Hepatocyte (in vitro differentiated cells): ENCODE results near the gene GRID1. TPM values are rescaled to one million over a fixed set of nuclear protein-coding genes. Genes with fewer than 3 reads are reported as not detected.

Experiments used
- DNase-seq: peaks from one replicate; pipeline ENCODE4 v3.0.0-alpha.2; 2016; ENCODE audit warnings: low spot score
- H2AFZ ChIP-seq: fragments of 200-600 bp; sonication (generic); 2 replicates; pipeline ENCODE4 v1.6.0; 2016; ENCODE audit warnings: antibody characterized with exemption, mild to moderate bottlenecking
- H3K27ac ChIP-seq: fragments of 200-600 bp; sonication (generic); 2 replicates; pipeline ENCODE4 v1.5.1; 2016; ENCODE audit warnings: mild to moderate bottlenecking
- H3K27me3 ChIP-seq: fragments of 200-600 bp; sonication (generic); 2 replicates; pipeline ENCODE4 v1.6.1; 2016
- H3K36me3 ChIP-seq: fragments of 200-600 bp; sonication (generic); replicated peaks from 2 replicates; pipeline ENCODE4 v1.5.1; 2016; ENCODE audit warnings: low read depth; ENCODE audit not compliant: insufficient read depth
- H3K4me1 ChIP-seq: fragments of 200-600 bp; sonication (generic); 2 replicates; pipeline ENCODE4 v1.5.1; 2016; ENCODE audit warnings: mild to moderate bottlenecking, moderate library complexity; ENCODE audit not compliant: insufficient read depth
- H3K4me2 ChIP-seq: fragments of 200-600 bp; sonication (generic); 2 replicates; pipeline ENCODE4 v1.6.0; 2016
- H3K4me3 ChIP-seq: fragments of 200-600 bp; sonication (generic); 2 replicates; pipeline ENCODE4 v1.5.1; 2016; ENCODE audit warnings: mild to moderate bottlenecking
- H3K79me2 ChIP-seq: fragments of 200-600 bp; sonication (generic); 2 replicates; pipeline ENCODE4 v1.6.0; 2017; ENCODE audit warnings: mild to moderate bottlenecking
- H3K9me2 ChIP-seq: fragments of 200-600 bp; sonication (generic); replicated peaks from 2 replicates; pipeline ENCODE4 v1.6.0; 2017; ENCODE audit warnings: mild to moderate bottlenecking; ENCODE audit not compliant: insufficient read depth
- H3K9me3 ChIP-seq: fragments of 200-600 bp; sonication (generic); 2 replicates; pipeline ENCODE4 v1.5.1; 2016; ENCODE audit warnings: low read depth, mild to moderate bottlenecking
- H4K20me1 ChIP-seq: fragments of 200-600 bp; sonication (generic); 2 replicates; pipeline ENCODE4 v1.6.0; 2016; ENCODE audit warnings: mild to moderate bottlenecking; ENCODE audit not compliant: insufficient read depth, poor library complexity, severe bottlenecking
- CTCF ChIP-seq: fragments of 200-600 bp; sonication (generic); IDR thresholded peaks from 2 replicates; pipeline ENCODE4 v1.5.1; 2016; ENCODE audit warnings: antibody characterized with exemption, mild to moderate bottlenecking; ENCODE audit not compliant: poor library complexity
- EZH2 ChIP-seq: fragments of 200-600 bp; sonication (generic); IDR thresholded peaks from 2 replicates; pipeline ENCODE4 v1.6.1; 2016; ENCODE audit warnings: antibody characterized with exemption, mild to moderate bottlenecking, borderline replicate concordance
- EZH2phosphoT487 ChIP-seq: fragments of 200-600 bp; sonication (generic); IDR thresholded peaks from one replicate; pipeline ENCODE4 v1.6.1; 2018; ENCODE audit warnings: antibody characterized with exemption, mild to moderate bottlenecking, low read depth, moderate library complexity; ENCODE audit not compliant: unreplicated experiment, severe bottlenecking
- WGBS: methylation state at CpG from one replicate; pipeline ENCODE4 v1.1.6; 2016; ENCODE audit warnings: low lambda C conversion rate; ENCODE audit errors: missing lambda C conversion rate; 5-methylcytosine and 5-hydroxymethylcytosine counted together
- polyA plus RNA-seq: library from polyadenylated mRNA; unstranded; fragments of >200 nt; fragmentation: Nextera tagmentation; extraction: Ambion mirVana; gene quantifications from 2 replicates; pipeline ENCODE4 v1.2.1, GENCODE V29; 2016
- total RNA-seq: library from RNA; depleted of rRNA; stranded (reverse); fragments of >200 nt; gene quantifications from 2 replicates; pipeline ENCODE4 v1.2.3, GENCODE V29; 2014

The GRID1 gene
- total and polyA plus RNA-seq, 2 experiments from 2014 or later, result 0.07 to 0.37 TPM

GRCh38 chr10:86179153-86179524, 187.5 kb downstream of the GRID1 start:
- no peak for DNase-seq
- H3K4me1 ChIP-seq, result no peaks in the 10 kb centered on the region
- TF ChIP-seq EZH2phosphoT487 (no peak), EZH2 (no peak), CTCF (no peak)
- no peak overlapping the region for H3K27ac ChIP-seq
- no peak overlapping the region for H3K4me2 ChIP-seq
- no peaks in the 10 kb centered on the region for H3K9me3 ChIP-seq
- no peak overlapping the region for H3K4me3 ChIP-seq
- H3K27me3 ChIP-seq, result peaks cover 7% of the 10 kb centered on the region
- 86% methylated on average over 4 of the region's 6 CpGs for WGBS
- H2AFZ ChIP-seq, result no peak overlapping the region
- no peaks in the 10 kb centered on the region for H3K9me2 ChIP-seq
- H3K79me2 ChIP-seq, result no peaks in the 10 kb centered on the region
- no peaks in the 10 kb centered on the region for H3K36me3 ChIP-seq
- no peaks in the 10 kb centered on the region for H4K20me1 ChIP-seq

GRCh38 chr10:86178401-86179152, 188.0 kb downstream of the GRID1 start:
- Histone ChIP-seq H2AFZ (no peak overlapping the region), H3K9me3 (no peaks in the 10 kb centered on the region), H3K27ac (no peak overlapping the region), H3K4me3 (no peak overlapping the region), H3K9me2 (no peaks in the 10 kb centered on the region), H4K20me1 (no peaks in the 10 kb centered on the region), H3K36me3 (no peaks in the 10 kb centered on the region), H3K27me3 (peaks cover 7% of the 10 kb centered on the region), H3K4me1 (no peaks in the 10 kb centered on the region), H3K79me2 (no peaks in the 10 kb centered on the region), H3K4me2 (no peak overlapping the region)
- no peak for TF ChIP-seq EZH2
- no peak for TF ChIP-seq CTCF
- TF ChIP-seq EZH2phosphoT487, result no peak
- 43% methylated on average over 11 of the region's 11 CpGs for WGBS
- DNase-seq, result peak; percentile 37

GRCh38 chr10:86177537-86178155, 188.9 kb downstream of the GRID1 start:
- no peaks in the 10 kb centered on the region for H3K36me3 ChIP-seq

More at GRCh38 chr10:86177537-86178155, 188.9 kb downstream of the GRID1 start:
- Histone ChIP-seq H3K79me2 (no peaks in the 10 kb centered on the region), H3K27ac (no peak overlapping the region), H3K4me2 (no peak overlapping the region), H3K9me2 (no peaks in the 10 kb centered on the region), H4K20me1 (no peaks in the 10 kb centered on the region), H2AFZ (no peak overlapping the region), H3K4me1 (no peaks in the 10 kb centered on the region), H3K4me3 (no peak overlapping the region), H3K9me3 (no peaks in the 10 kb centered on the region), H3K27me3 (peaks cover 7% of the 10 kb centered on the region)
- DNase-seq, result no peak
- 90% methylated on average over 11 of the region's 11 CpGs for WGBS
- TF ChIP-seq EZH2phosphoT487 (no peak), CTCF (no peak), EZH2 (no peak)
